GM18508 (cell line): ENCODE measurements around the gene PLPPR2.
"Not testable (repeated sequence)": the region's sequence is repeated elsewhere in the genome, so short reads cannot be mapped to it uniquely, and the experiment has no call there.

Experiments
- ATAC-seq: cut with Tn5 transposase; IDR thresholded peaks from one replicate; pipeline ENCODE4 v1.9.1; 2021; ENCODE audit warnings: moderate number of reproducible peaks; ENCODE audit not compliant: insufficient read depth, unreplicated experiment

Gene PLPPR2

GRCh38 chr19:11339254-11340098 is 15.8 kb upstream of the PLPPR2 start, which contains the start of gene RAB3D:
RAB3D (minus strand) TSS chr19:11339657; CDS start chr19:11337399, 2,258 bp downstream.
- ATAC-seq: no peak

DNA sequence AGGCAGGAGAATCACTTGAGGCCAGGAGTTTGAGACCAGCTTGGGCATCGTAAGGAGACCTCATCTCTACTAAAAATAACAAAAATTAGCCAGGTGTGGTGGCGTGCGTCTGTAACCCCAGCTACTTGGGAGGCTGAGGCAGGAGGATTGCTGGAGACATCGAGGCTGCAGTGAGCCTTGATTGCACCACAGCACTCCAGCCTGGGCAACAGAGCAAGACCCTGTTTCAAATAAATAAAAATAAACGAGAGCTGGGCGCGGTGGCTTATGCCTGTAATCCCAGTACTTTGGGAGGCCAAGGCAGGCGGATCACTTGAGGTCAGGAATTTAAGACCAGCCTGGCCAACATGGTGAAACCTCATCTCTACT is 15.1 kb upstream of the PLPPR2 start:
- ATAC-seq: not testable (repeated sequence)

GRCh38 chr19:11342429-11342828 is 12.8 kb upstream of the PLPPR2 start:
- no peak for ATAC-seq

- ATAC-seq: no peak
Observed at GRCh38 chr19:11345122-11345803, 10.0 kb upstream of the PLPPR2 start.

DNA sequence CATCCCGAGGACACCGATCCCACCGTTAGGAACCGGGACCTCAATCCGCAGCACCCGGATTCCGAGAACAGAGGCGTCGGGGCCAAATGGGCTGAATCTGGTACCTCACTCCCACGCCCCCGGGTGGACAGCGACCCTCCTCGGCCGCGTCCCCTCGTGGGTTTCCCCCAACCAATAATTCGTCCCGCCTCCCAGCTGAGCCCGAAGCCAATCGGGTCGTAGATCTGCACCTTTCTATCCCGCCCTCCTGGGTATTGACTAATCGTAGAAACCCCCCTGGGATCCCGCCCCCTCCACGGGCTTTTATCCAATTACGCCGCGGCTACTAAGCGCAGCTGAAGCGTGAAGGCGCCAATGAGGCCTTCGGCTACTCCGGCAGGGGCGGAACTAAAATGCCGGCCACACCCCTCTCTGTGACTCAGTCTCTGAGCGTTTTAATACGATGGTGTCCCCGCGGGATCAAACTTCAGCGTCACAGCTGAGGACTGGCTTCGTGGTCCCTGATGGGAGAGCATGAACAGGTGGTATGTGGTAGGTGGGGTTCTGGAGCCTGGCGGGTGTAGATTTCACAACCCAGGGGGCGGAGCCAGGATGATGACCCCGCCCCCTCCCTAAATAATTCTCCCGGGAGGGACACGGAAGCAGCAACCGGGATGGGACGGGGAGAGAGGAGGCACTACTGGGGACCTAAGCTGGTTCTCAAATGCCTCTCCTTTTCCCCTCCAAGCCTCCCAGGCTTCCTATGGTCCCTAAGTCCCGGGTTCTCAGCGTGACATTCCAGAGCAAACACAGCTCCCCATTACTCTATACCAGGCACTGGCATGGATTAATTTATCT is 8.9 kb upstream of the PLPPR2 start, which contains the start of the genes CCDC159 and TMEM205:
CCDC159 (plus strand) TSS at position 416 of the 837 bp plus-strand sequence; CDS start at position 504, 88 bp downstream.
TMEM205 (minus strand) TSS at position 165 of the 837 bp plus-strand sequence. CDS start 649 bp downstream, outside the sequence.
- ATAC-seq: peak; percentile 69

DNA sequence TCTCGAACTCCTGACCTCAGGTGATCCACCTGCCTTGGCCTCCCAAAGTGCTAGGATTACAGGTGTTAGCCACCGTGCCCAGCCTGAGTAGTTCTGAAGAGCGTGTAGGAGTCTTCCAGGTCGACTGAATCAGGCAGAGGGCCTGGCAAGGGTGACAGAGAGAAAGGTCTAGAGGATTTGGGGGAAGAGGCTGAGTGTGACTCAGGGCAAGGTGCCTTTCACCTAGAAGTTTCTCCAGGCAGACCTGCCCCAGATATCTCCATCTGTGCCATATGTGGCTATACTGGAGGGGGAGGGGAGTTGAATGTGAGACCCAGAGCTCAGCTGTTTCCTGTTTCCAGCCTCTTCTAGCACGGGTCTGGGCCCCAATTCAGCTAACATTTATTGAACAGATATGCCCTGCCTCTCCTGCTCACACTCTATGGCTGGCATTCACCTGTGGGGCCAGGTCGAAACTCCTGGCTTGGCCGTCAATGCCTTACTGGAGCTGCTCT is 7.6 kb upstream of the PLPPR2 start:
- ATAC-seq: no peak

DNA sequence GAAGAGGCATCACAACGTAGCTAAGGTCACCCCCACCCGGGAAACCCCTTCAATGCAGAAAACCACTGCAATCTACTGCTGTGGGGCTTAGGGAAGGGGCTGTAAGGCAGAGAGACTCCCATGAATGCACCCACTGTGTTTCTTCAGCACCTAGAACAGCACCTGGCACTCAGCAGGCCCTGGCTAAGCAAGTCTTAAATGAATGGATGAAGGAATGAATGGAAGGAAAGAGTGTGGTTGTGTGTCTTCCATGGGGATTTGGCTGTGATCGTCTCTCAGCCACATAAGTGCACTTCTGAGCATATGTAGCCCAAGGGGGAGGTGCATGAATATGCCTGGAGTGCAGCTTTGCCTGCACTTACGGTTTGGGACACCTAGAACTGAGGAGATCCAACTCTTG is 6.1 kb upstream of the PLPPR2 start:
- no peak for ATAC-seq

- not testable (repeated sequence) for ATAC-seq
Observed at GRCh38 chr19:11354102-11354501, 1.1 kb upstream of the PLPPR2 start.

DNA sequence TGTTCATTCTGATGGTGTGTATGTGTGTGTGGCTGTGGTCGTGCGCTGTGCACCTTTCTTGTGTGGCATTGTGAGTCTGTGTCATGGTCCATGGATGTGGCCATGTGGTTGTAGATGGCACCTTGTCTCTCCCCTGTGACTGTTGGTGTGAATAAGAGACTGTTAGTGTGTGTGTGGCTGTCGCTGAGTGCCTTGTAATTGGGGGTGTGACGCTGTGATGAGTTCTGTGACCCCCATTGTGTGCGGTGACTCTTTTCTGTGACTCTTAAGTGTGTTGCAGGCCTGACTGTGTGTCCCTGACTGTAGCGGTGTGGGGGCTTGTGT is 804 bp downstream of the PLPPR2 start:
- ATAC-seq: no peak

- ATAC-seq: no peak
Observed at GRCh38 chr19:11356676-11357550, 1.7 kb downstream of the PLPPR2 start.

DNA sequence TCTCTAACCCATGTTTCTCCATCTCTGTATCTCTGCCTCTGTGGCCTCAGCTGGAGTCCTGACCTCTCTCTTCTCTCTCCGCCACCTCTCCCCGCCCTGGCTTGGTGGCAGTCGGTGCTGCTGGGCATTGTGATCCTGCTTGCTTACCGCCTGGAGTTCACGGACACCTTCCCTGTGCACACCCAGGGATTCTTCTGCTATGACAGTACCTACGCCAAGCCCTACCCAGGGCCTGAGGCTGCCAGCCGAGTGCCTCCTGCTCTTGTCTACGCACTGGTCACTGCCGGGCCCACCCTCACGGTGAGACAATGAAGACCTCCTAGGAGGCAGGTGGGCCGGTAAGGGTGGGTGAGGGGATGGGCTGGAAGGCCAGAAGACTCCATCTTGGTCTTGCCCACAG is 4.2 kb downstream of the PLPPR2 start:
- no peak for ATAC-seq

DNA sequence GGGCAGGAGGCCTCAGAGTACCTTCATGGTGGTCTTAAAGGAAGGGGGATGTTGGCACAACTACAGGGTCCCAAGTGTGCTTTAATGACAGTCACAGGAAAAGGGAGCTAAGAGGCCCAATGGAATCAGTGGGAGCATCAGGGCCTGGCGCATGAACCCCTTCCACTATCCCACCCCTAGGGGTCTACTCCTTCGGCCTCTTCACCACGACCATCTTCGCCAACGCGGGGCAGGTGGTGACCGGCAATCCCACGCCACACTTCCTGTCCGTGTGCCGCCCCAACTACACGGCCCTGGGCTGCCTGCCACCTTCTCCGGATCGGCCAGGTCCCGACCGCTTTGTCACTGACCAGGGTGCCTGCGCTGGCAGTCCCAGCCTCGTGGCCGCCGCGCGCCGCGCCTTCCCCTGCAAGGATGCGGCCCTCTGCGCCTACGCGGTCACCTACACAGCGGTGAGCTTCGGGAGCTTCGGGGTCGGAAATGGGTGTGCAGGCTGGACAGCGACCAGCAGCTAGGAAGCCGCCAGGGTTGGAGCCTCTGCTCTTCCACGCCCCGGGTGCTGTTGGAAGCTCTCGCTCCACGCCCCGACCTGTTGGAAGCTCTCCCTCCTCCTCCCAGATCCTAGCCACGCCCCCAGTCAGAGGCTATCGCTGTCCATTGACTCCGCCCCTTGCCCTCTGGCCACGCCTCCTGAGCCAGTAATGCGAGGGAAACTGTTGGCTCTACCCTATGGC is 6.0 kb downstream of the PLPPR2 start:
- no peak for ATAC-seq

DNA sequence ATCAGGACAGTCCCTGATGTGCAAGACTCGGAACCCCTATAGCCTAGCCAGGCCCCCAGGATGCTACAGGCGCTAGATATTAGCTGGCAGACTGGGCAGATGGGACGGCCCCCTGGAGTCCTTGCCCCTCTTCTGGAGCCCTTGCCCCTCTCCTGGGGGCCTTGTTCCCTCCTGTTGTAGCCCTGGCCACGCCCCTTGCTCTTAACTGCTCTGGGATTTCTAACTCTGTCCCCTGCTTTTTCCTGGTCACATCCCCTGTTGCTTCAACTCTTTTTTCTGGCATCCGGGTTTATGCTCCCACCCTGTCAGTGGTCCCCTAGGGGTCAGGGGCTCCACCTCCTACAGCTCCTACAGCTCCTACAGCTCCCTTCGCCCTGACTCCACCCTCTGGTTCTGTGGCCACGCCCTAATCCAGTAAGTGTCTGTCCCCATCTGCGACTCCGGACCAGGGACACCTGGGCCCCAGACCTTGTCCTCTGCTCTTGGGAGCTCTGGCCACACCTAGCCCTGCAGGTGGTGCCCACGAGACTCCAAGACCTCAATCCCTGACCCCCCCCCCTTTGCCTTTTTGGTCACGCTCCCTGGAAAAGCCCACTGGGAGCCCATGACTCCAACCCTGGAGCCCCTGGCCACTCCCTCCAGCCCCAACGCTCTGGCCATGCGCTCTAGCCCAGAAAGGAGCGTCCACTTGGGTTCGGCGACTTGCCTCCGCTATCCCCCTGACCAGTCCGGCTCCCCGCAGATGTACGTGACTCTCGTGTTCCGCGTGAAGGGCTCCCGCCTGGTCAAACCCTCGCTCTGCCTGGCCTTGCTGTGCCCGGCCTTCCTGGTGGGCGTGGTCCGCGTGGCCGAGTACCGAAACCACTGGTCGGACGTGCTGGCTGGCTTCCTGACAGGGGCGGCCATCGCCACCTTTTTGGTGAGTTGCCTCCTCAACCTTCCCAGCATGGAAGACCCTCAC is 6.8 kb downstream of the PLPPR2 start:
- no peak for ATAC-seq

- no peak for ATAC-seq
Observed at GRCh38 chr19:11363881-11364280, 8.6 kb downstream of the PLPPR2 start.

DNA sequence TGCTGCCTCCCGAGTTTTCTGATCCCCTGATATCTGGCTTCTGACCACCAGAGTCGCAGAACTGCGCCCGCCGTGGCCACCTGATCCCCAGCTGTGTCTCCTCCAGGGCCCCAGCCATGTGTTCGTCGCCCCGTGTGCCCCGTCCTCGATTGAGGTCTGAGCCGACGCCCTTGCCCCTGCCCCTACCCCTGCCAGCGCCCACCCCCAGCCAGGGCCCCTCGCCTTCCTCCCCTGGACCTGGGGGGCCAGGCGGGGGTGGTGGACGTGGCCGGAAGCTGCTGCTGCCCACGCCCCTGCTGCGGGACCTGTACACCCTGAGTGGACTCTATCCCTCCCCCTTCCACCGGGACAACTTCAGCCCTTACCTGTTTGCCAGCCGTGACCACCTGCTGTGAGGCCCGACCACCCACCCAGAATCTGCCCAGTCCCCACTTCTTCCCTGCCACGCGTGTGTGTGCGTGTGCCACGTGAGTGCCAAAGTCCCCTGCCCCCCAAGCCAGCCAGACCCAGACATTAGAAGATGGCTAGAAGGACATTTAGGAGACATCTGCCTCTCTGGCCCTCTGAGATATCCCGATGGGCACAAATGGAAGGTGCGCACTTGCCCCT is 9.2 kb downstream of the PLPPR2 start:
- ATAC-seq: no peak

DNA sequence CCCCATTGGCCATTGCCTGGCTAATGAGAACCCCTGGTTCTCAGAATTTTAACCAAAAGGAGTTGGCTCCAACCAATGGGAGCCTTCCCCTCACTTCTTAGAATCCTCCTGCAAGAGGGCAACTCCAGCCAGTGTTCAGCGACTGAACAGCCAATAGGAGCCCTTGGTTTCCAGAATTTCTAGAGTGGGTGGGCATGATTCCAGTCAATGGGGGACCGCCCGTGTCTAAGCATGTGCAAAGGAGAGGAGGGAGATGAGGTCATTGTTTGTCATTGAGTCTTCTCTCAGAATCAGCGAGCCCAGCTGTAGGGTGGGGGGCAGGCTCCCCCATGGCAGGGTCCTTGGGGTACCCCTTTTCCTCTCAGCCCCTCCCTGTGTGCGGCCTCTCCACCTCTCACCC is 9.7 kb downstream of the PLPPR2 start:
- ATAC-seq: no peak

DNA sequence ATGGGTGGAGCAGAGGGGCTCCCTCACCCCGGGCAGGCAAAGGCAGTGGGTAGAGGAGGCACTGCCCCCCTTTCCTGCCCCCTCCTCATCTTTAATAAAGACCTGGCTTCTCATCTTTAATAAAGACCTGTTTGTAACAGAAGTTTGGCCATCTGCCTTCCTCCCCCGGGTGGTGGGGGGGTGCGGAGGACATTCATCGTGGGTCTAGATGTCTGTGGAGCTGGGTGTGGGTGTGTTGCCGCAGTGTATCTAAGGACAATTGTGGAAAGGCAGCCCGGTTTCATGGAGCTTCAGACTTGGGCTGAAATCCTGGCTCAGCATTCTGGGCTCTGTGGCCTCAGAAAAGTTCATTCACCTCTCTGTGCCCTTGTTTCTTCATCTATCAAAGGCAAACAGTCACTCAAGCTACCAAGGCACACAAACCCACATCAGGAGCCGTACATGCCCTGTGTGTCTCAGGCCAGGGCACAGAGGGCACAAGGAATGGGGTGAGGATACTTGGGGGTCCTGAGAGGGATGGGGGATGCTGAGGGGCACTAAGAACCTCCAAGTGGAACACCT is 10.4 kb downstream of the PLPPR2 start:
- ATAC-seq: no peak
